ENCODE results near the gene ANKRD26. TPM values are rescaled to one million over a fixed set of nuclear protein-coding genes. Genes with fewer than 3 reads are reported as not detected.

Gene ANKRD26
- total RNA-seq, 1 donor from 2014 or later = 8.1 TPM

DNA sequence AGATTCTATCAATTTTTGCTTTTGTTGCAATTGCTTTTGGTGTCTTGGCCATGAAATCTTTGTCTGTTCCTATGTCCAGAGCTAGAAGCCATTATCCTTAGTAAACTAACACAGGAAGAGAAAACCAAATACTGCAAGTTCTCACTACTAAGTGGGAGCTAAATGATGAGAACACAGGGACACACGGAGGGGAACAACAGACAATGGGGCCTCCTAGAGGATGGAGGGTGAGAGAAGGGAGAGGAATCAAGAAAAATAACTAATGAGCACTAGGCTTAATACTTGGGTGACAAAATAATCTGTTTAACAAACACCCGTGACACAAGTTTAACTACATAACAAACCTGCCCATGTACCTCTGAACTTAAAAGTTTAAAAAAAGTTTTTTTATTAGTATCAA is 78.2 kb downstream of the ANKRD26 start:
- intact Hi-C loops (cut with micrococcal nuclease) = loop anchor here (5.0 kb wide), 1 partner anchor 135 kb away; the partner anchor contains the start of gene MASTL

DNA sequence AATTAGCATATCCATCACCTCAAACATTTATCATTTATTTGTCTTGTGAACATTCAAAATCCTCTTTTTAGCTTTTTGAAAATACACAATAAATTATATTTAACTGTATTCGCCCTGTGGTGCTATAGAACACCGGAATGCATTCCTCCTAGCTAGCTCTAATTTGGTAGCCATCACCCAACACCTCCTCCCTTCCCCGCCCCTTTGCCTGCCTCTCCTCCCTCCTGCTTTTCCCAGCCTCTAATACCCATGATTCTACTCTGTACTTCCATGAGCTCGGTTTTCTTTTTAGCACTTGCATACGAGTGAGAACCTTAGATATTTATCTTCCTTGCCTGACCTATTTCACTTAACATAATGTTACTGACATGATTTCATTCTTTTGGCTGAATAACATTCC is 80.1 kb downstream of the ANKRD26 start:
- intact Hi-C loops (cut with micrococcal nuclease) = loop anchor here (5.0 kb wide), 1 partner anchor 137 kb away; the partner anchor contains the start of gene MASTL

- intact Hi-C loops (cut with micrococcal nuclease) = loop anchor here (5.0 kb wide), 1 partner anchor 137 kb away; the partner anchor contains the start of gene MASTL
These were observed 80.5 kb downstream of the ANKRD26 start for GRCh38 chr10:27019827-27020226.

- intact Hi-C loops (cut with micrococcal nuclease) = no loop called here
These were observed 102.7 kb downstream of the ANKRD26 start for GRCh38 chr10:26997610-26998009.

DNA sequence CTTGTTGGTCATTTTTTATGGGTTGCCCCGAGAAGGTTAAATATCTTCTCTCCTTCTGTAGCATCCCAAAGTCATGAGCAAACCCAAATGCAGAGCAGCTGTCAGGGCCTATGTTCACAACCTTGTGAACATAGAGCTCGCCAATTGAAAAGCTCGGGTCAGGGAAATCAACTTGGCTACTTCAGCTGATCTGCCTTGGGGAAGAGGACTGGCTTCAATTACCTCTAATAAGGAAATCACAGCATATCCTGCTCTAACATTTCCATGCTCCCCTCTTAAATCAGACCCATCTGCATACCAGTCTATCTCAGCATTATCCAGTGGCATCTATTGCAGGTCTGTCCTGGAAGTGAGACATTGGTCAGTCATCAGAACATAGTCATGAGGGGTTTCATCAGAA is 105.6 kb downstream of the ANKRD26 start:
- intact Hi-C loops (cut with micrococcal nuclease) = no loop called here

DNA sequence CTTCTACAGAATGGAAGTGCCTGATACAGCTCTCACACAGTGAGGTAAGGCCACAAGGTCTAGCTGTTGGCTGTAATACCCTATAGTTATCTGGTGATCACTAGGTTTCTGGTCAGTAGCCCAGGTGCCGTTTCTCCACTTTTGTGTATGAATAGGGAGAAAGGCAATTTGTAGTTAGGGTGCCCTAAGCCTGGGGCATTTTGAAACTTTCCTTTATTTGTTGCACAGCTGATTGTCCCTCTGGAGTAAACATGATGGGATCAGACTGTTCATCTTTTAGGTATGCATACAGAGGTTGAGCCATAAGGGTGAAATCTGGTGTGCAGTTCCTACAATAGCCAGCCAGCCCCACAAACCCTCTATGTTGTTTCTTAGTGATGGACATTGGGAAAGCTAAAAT is 112.4 kb downstream of the ANKRD26 start:
- intact Hi-C loops (cut with micrococcal nuclease) = no loop called here

DNA sequence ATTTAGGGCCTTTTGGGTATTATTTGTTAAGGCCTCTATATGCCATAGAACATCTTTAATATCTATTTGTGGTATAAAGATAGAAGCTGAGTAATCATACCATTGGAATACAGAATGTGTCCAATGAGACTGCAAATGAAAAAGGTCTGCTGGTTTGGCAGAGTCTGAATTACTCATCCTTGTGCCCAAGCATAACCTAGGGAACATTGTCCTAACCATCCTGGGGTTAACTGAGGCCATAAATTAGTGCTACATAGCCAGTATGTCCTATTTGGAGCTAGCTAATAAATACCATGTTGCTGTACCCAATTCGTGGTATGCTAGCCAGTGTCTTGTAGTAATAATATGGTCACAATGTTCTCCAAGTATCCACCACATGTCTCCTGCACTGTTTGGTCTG is 117.1 kb downstream of the ANKRD26 start:
- intact Hi-C loops (cut with micrococcal nuclease) = no loop called here

DNA sequence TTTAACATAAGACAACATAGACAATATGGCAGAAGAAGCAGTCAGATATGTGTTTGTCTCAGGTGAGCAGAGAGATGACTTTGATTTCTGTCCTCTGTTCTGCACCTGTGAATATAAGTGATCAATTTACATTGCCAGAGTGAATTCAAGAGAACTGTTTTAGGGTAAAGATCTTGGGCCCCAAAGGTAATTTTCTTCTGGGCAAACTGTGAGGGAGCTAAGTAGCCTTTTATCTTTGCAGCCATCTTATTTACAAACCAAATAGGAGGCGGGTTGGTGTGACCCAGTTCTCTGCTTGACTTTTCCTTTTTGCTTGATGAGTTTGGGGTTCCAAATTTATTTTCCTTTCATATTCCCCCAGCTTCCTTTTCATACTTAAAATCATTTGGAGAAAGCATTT is 118.2 kb downstream of the ANKRD26 start:
- intact Hi-C loops (cut with micrococcal nuclease) = no loop called here

DNA sequence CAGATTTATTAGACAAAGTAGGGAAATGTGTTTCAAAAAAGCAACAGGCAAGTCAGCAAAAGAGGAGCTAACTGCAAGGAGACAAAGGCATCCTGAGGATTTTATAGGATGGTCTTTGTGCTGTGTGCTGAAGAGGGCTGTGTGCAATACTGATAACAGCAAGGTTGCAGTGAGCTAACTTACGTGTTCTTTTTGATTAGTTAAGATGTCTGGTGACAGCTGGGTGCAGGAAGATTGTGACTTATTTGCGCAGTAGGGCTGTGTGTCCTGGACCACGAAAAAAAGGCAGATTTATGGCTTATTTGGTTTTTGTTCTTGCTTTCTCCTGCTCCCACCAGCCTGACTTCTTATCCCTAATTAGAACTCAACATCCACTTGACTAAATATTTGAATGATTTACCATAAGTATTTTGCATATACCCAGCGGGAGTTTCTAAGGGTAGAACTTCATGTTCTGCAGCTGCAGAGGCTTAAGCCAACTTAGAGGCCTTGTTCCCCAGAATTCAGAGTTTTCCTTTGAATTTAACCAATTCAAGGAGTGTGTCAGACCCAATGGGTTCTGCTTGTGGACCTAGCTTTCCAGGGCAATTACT is 119.0 kb downstream of the ANKRD26 start:
- intact Hi-C loops (cut with micrococcal nuclease) = no loop called here

DNA sequence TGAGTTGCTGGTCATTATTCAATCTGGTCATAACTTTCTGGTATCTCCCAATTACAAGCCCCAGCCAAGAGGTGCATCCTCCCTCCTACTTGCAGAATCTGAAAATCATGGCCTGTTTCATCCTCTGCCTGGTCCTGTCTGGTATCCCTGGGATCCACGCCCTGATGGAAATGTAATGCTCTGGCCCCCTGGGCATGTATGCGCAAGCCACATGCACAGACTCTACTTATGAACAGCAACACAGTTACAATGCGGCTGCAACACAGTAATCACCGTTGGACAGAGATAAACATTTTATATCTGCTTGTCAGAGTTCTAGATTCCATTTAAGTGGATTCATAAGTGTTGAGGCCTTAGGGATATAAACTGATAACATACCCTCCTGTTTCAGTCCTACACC is 121.8 kb downstream of the ANKRD26 start:
- intact Hi-C loops (cut with micrococcal nuclease) = no loop called here

DNA sequence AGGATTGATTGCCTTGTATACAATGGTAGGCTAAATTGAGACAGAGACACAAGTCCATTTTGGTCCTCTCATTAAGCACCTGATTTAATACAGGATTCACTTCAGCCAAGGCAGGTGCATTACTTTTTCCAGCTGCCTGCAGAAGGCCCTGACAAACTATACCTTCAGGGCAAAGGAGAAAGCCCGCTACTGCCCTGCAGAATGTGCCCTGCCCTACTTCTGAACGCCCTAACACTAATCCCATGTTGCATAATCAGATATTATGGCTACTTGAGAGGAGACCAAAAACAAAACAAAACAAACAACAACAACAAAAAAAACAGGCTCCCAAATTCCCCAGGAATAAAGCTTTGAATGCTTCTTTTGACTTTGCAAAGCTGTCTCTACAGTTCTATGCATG is 122.7 kb downstream of the ANKRD26 start:
- intact Hi-C loops (cut with micrococcal nuclease) = no loop called here

GRCh38 chr10:26970667-26971066 is 129.6 kb downstream of the ANKRD26 start:
- intact Hi-C loops (cut with micrococcal nuclease) = no loop called here

DNA sequence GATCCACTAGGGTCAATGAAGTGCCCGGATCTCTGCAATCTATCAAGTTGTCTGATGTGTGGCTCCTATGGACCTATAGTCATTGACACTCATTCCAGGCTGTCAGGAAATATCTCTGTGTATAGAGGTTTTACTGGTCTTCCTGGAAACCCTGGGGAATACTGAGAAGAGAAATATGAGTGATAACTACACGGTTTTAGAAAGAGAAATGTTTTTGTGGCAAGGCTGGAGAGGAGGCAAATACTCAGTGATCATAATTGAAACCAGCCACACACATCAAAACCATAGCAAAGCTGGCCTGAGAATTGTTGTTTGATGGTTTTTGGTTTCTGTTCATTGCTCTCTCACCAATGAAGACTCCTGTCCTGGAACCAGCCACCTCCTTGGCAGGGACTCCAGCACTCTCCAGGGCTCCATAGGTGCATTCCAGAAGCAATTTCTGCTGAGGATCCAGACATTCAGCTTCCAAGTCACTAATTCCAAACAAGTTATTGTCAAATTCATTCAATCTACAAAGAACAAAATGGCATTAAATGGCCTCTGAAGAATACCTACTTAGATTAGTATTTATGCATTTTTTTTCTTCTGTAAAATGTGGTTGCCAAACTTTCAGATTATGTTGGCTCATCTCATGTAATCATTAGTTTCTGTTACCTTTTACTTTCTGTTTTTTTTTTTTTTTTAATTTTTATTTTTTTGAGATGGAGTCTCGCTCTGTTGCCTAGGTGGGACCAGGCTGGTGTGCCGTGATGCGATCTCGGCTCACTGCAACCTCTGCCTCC is 131.0 kb downstream of the ANKRD26 start:
- intact Hi-C loops (cut with micrococcal nuclease) = no loop called here

- intact Hi-C loops (cut with micrococcal nuclease) = no loop called here
These were observed 137.5 kb downstream of the ANKRD26 start for GRCh38 chr10:26962835-26963234.

DNA sequence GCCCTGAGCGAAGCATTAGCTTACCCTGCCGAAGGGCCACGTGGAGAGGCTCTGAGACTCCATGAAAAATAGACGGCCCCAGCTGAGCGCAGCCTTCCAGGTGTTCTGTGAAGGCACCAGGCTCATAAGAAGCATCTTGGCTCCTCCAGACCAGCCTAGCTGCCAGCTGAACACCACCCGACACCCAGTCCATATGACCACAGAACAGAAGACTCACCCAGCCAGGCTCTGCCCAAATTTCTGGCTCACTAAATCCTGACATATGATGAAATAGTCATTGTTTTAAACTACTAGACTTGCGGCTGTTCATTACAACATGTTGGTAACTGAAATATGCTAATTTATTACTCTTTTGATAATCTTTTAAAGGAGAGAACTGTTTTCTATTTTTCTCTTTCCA is 140.0 kb downstream of the ANKRD26 start:
- intact Hi-C loops (cut with micrococcal nuclease) = no loop called here

DNA sequence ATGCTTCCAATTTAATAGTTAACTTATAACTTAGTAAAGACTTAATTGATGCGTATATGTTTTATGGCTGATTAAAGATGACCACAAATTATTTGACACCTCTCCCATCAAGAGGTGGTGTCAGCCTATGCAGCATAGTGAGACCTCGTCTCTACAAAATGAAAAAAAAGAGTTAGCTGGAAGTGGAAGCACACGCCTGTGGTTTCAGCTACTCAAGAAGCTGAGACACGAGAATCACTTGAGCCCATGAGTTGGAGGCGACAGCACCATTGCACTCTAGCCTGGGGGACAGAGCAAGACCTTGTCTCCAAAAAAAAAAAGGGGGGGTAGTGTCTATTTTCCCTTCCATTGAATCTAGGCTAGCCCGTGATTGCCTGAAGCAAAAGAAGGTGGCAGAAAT is 140.5 kb downstream of the ANKRD26 start:
- intact Hi-C loops (cut with micrococcal nuclease) = no loop called here

Other genes with a start within 250 kb of the ANKRD26 start
- gene ABI1, start 239.5 kb downstream of the ANKRD26 start, total RNA-seq = 84.0 and 86.6 TPM in 2 replicates
- gene YME1L1, start 53.9 kb upstream of the ANKRD26 start, total RNA-seq = 134 and 143 TPM in 2 replicates
- 26.5 and 26.9 TPM in 2 replicates for gene MASTL, start 54.9 kb upstream of the ANKRD26 start, total RNA-seq
- gene ACBD5, start 140.3 kb upstream of the ANKRD26 start, total RNA-seq = 18.0 and 18.2 TPM in 2 replicates